GM12878 (cell line): Measurements from ENCODE around the gene ADPRHL1. TPM values are rescaled to one million over a fixed set of nuclear protein-coding genes. Genes with fewer than 3 reads are reported as not detected.
"Not testable (repeated sequence)": the region's sequence is repeated elsewhere in the genome, so short reads cannot be mapped to it uniquely, and the experiment has no call there.

Experiments
- ATAC-seq: fragments of 200-7000 bp; cut with Tn5 transposase; 3 replicates; pipeline ENCODE4 v1.9.1; 2020; ENCODE audit warnings: mild to moderate bottlenecking, moderate library complexity
- BruUV-seq: library from RNA; stranded (reverse); fragments of 400-500 nt; replicated peaks from 2 replicates; lab custom pipeline; 2021; lab: Mats Ljungman, UMichigan
- CTCF ChIA-PET: fragments of 300-600 bp; sonication (Branson Sonifier 250); formaldehyde crosslinking; extraction: SDS; loops from one replicate; lab custom pipeline; 2021; ENCODE audit warnings: inconsistent platforms; lab: Yijun Ruan, JAX
- POLR2A ChIA-PET: fragments of 350-600 bp; formaldehyde crosslinking; extraction: SDS; loops from one replicate; lab custom pipeline; 2021; ENCODE audit warnings: inconsistent platforms; lab: Charles Lee
- RAD21 ChIA-PET: fragments of 300-600 bp; sonication (Branson Sonifier 250); formaldehyde crosslinking; loops from one replicate; lab custom pipeline; 2023; ENCODE audit warnings: antibody characterized with exemption; ENCODE audit not compliant: unreplicated experiment; lab: Charles Lee
- SMC1A ChIA-PET: fragments of 300-600 bp; sonication (Branson Sonifier 250); formaldehyde crosslinking; loops from one replicate; lab custom pipeline; 2023; ENCODE audit not compliant: unreplicated experiment, uncharacterized antibody; lab: Charles Lee
- DNase-seq: peaks from one replicate; pipeline ENCODE4 v3.0.0-alpha.2; 2011; ENCODE audit warnings: low read depth, low spot score
- FAIRE-seq: peaks from 3 replicates; lab custom pipeline; 2011; peaks lifted over from hg19 to GRCh38; lab: Jason Lieb, UNC
- H2AFZ ChIP-seq: 2 replicates; pipeline ENCODE4 v1.6.0; 2011; ENCODE audit warnings: low read depth, low read length, control low read depth; ENCODE audit not compliant: control insufficient read depth
- H3K27ac ChIP-seq: 2 replicates; pipeline ENCODE4 v1.5.1; 2011; ENCODE audit warnings: control low read depth; ENCODE audit not compliant: control insufficient read depth, insufficient read depth
- H3K27me3 ChIP-seq, 2 experiments: replicated peaks in 1 of 2; 2 replicates each; pipeline versions ENCODE4 v1.6.0 to v1.6.1; 2011; ENCODE audit warnings: low read length in 1 of 2; ENCODE audit not compliant: control insufficient read depth in 2 of 2, insufficient read depth in 2 of 2
- H3K36me3 ChIP-seq, 2 experiments: 2 replicates each; pipeline ENCODE4 v1.5.1; 2011; ENCODE audit warnings: low read length in 1 of 2; ENCODE audit not compliant: control insufficient read depth in 2 of 2, insufficient read depth in 2 of 2
- H3K4me1 ChIP-seq: 2 replicates; pipeline ENCODE4 v1.6.1; 2011; ENCODE audit warnings: mild to moderate bottlenecking, low read length, moderate library complexity, mixed read lengths; ENCODE audit not compliant: control insufficient read depth, insufficient read depth
- H3K4me2 ChIP-seq: 2 replicates; pipeline ENCODE4 v1.6.0; 2011; ENCODE audit warnings: control low read depth; ENCODE audit not compliant: control insufficient read depth, insufficient read depth
- H3K4me3 ChIP-seq: fragments of 200-600 bp; sonication (generic); 2 replicates; pipeline ENCODE4 v1.5.1; 2016
- H3K79me2 ChIP-seq: 2 replicates; pipeline ENCODE4 v1.6.0; 2011; ENCODE audit warnings: low read length; ENCODE audit not compliant: control insufficient read depth, insufficient read depth
- H3K9ac ChIP-seq: 2 replicates; pipeline ENCODE4 v1.8.0; 2011; ENCODE audit warnings: low read length, control low read depth, mixed read lengths; ENCODE audit not compliant: control insufficient read depth, insufficient read depth
- H3K9me3 ChIP-seq: replicated peaks from 3 replicates; pipeline ENCODE4 v1.5.1; 2011; ENCODE audit warnings: mild to moderate bottlenecking, low read length; ENCODE audit not compliant: control insufficient read depth, insufficient read depth
- H4K20me1 ChIP-seq: 2 replicates; pipeline ENCODE4 v1.6.0; 2011; ENCODE audit not compliant: control insufficient read depth, insufficient read depth
- BCL11A ChIP-seq: IDR thresholded peaks from 2 replicates; pipeline ENCODE4 v1.6.1; 2011; ENCODE audit warnings: low read depth, low read length
- BRCA1 ChIP-seq: IDR thresholded peaks from 2 replicates; pipeline ENCODE4 v1.6.1; 2011; ENCODE audit warnings: low read depth, low read length, improper control_type of control experiment
- MEF2A ChIP-seq: IDR thresholded peaks from 2 replicates; pipeline ENCODE4 v1.6.1; 2011; ENCODE audit warnings: low read depth, mild to moderate bottlenecking, low read length, moderate library complexity; ENCODE audit not compliant: insufficient read depth
- NFXL1 ChIP-seq: fragments of 450-650 bp; IDR thresholded peaks from 2 replicates; pipeline ENCODE4 v1.6.1; 2017; ENCODE audit warnings: antibody characterized with exemption, mild to moderate bottlenecking, borderline replicate concordance
- NFYA ChIP-seq: IDR thresholded peaks from 2 replicates; pipeline ENCODE4 v1.6.1; 2011; ENCODE audit warnings: low read depth, mild to moderate bottlenecking, low read length, improper control_type of control experiment, borderline replicate concordance
- NR2C2 ChIP-seq: IDR thresholded peaks from 2 replicates; pipeline ENCODE4 v1.6.1; 2011; ENCODE audit warnings: borderline replicate concordance, low read depth; ENCODE audit not compliant: control insufficient read depth, insufficient read length
- RUNX3 ChIP-seq: IDR thresholded peaks from 2 replicates; pipeline ENCODE4 v1.6.1; 2012; ENCODE audit warnings: low read length, inconsistent platforms
- WGBS: methylation state at CpG from one replicate; pipeline ENCODE4 v1.1.6; 2016; ENCODE audit warnings: low lambda C conversion rate; ENCODE audit not compliant: insufficient replicate concordance, insufficient coverage; ENCODE audit errors: missing lambda C conversion rate; 5-methylcytosine and 5-hydroxymethylcytosine counted together
- in situ Hi-C: fragments of 300-500 bp; cut with MboI; formaldehyde crosslinking; loops from 9 replicates; pipeline ENCODE4 v1.14.3; 2018; ENCODE audit warnings: mixed read lengths
- intact Hi-C: fragments of 100-400 bp; cut with micrococcal nuclease; formaldehyde crosslinking; loops from one replicate; pipeline ENCODE4 v1.14.2; 2022; ENCODE audit not compliant: unreplicated experiment
- polyA plus RNA-seq, 11 experiments: library from polyadenylated mRNA; depleted of rRNA in 4 of 11; unstranded in 6 of 11; stranded (reverse) in 5 of 11; fragments of >200 nt; fragmentation: Nextera tagmentation in 4 of 11; fragmentation: Illumina TruSeq in 1 of 11; extraction: Ambion mirVana in 4 of 11; extraction: Trizol in 1 of 11; gene quantifications; 1 replicate in 1 of 11; 2 replicates in 10 of 11; pipeline versions ENCODE4 v1.2.1 to v1.2.3, GENCODE V29; 2011 to 2016; ENCODE audit warnings: inconsistent platforms in 2 of 11, missing spikeins in 2 of 11, low read depth in 1 of 11
- total RNA-seq, 4 experiments: library from RNA; depleted of rRNA in 3 of 4; stranded (reverse); fragments of >200 nt in 3 of 4; fragmentation: Illumina TruSeq in 1 of 4; extraction: Trizol in 1 of 4; gene quantifications; 2 replicates each; pipeline versions ENCODE4 v1.2.1 to v1.2.3, GENCODE V29; 2013 to 2021

ADPRHL1 gene
- total and polyA plus RNA-seq, 10 of the 15 experiments (the other 5 are each of a cell fraction or from before 2014, with no cell fraction given) = 0.05 to 1.9 (median 1.0) TPM

- ChIA-PET POLR2A (no interaction called here), CTCF (no interaction called here), RAD21 (no interaction called here), SMC1A (no interaction called here)
- Histone ChIP-seq H3K4me3 (no peak overlapping the region), H3K27me3 (no peaks in the 10 kb centered on the region), H3K27ac (no peak overlapping the region), H3K4me2 (no peak overlapping the region), H3K4me1 (no peaks in the 10 kb centered on the region), H3K9ac (no peak overlapping the region), H2AFZ (no peak overlapping the region), H3K36me3 (peaks cover 8 to 16% of the 10 kb centered on the region in 2 experiments), H3K79me2 (no peaks in the 10 kb centered on the region), H4K20me1 (no peaks in the 10 kb centered on the region), H3K9me3 (no peaks in the 10 kb centered on the region)
- 96% methylated on average over 11 of the region's 11 CpGs for WGBS
- no peak for FAIRE-seq
- intact Hi-C loops = no loop called here
- TF ChIP-seq NFXL1 (no peak), MEF2A (no peak), BRCA1 (no peak), RUNX3 (no peak), NR2C2 (no peak), NFYA (no peak), BCL11A (no peak)
- no peak for ATAC-seq
- DNase-seq = no peak
- in situ Hi-C loops = no loop called here
- no TSS peak for BruUV-seq
Measured at GRCh38 chr13:113471844-113472243, 18.6 kb upstream of the ADPRHL1 start.

- H3K27ac ChIP-seq, CTCF ChIA-PET, H3K4me1 ChIP-seq, in situ Hi-C loops, H4K20me1 ChIP-seq, POLR2A ChIA-PET, H2AFZ ChIP-seq, H3K79me2 ChIP-seq, DNase-seq, intact Hi-C loops, H3K4me3 ChIP-seq, H3K27me3 ChIP-seq, SMC1A ChIA-PET, ATAC-seq, H3K9me3 ChIP-seq, RAD21 ChIA-PET, FAIRE-seq, H3K4me2 ChIP-seq, H3K9ac ChIP-seq, BruUV-seq: not testable (repeated sequence)
- H3K36me3 ChIP-seq = peaks cover 6 to 13% of the 10 kb centered on the region in 2 experiments
- whole genome bisulfite sequencing = 95% methylated on average over 2 of the region's 4 CpGs
Measured at GRCh38 chr13:113470635-113471163, 17.4 kb upstream of the ADPRHL1 start.
